ENCODE measurements around the gene PDE9A.

The PDE9A gene

DNA sequence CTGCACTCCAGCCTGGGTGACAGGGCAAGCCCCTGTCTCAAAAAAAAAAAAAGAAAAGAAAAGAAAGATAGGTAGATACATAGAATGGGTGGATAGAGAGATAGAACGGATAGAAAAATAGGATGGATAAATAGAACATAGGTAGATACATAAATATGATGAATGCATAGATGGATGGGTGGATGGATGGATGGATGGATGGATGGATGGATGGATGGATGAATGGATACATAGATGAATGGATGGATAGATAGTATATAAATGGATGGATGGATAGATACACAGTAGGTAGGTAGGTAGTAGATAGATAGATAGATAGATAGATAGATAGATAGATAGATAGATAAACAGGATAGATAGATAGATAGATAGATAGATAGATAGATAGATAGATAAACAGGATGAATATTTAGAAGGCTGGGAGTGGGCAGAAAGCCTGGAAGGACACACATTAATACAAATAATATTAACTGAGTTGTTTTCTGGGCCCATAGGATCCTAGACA lies 87.0 kb downstream of the PDE9A start:
- Histone ChIP-seq H3K4me3 (no peak overlapping the region), H3K9ac (no peak overlapping the region), H3K4me2 (no peak overlapping the region), H3K9me3 (replicated peaks in 1 of 11) (no peaks in the 10 kb centered on the region), H3K27me3 (peaks cover 0 to 9% (median 0%) of the 10 kb centered on the region in 11 experiments; a peak in 4 of 22 replicates), H3K36me3 (no peaks in the 10 kb centered on the region), H4K20me1 (no peaks in the 10 kb centered on the region), H3K27ac (no peak overlapping the region), H3K4me1 (peaks cover 31 to 68% (median 53%) of the 10 kb centered on the region in 10 experiments)
- TF ChIP-seq Cebpa-rat (IDR thresholded peaks at IDR 0.05), result no peak

- peaks cover 0 to 9% (median 0%) of the 10 kb centered on the region in 11 experiments; a peak in 4 of 22 replicates for H3K27me3 ChIP-seq
- TF ChIP-seq Cebpa-rat (IDR thresholded peaks at IDR 0.05), result no peak
- H3K27ac ChIP-seq, result peak overlapping the region in 1 of 11 experiments; percentile 16; a peak in 1 of 22 replicates
- H3K4me1 ChIP-seq, result peaks cover 36 to 68% (median 53%) of the 10 kb centered on the region in 10 experiments
- no peaks in the 10 kb centered on the region for H3K9me3 ChIP-seq (replicated peaks in 1 of 11)
- no peaks in the 10 kb centered on the region for H4K20me1 ChIP-seq
- no peak overlapping the region for H3K9ac ChIP-seq
- no peaks in the 10 kb centered on the region for H3K36me3 ChIP-seq
- no peak overlapping the region for H3K4me2 ChIP-seq
- no peak overlapping the region for H3K4me3 ChIP-seq
Measured at GRCh38 chr21:42741066-42741465, 87.6 kb downstream of the PDE9A start.

GRCh38 chr21:42744520-42745445 lies 91.4 kb downstream of the PDE9A start:
- Histone ChIP-seq H3K9me3 (replicated peaks in 1 of 11) (no peaks in the 10 kb centered on the region), H3K4me2 (peak overlapping the region; percentile 82 to 98 (median 89)), H3K27me3 (peaks cover 0 to 9% (median 0%) of the 10 kb centered on the region in 11 experiments; a peak in 4 of 22 replicates), H3K27ac (peak overlapping the region in 9 of 11 experiments; percentile 87 to 97 (median 94); a peak in 16 of 22 replicates), H4K20me1 (no peaks in the 10 kb centered on the region), H3K4me3 (no peak overlapping the region; a peak in 1 of 20 replicates), H3K36me3 (no peaks in the 10 kb centered on the region), H3K9ac (peak overlapping the region in 3 of 11 experiments; percentile 71 to 83 (median 77); a peak in 5 of 22 replicates), H3K4me1 (peaks cover 42 to 69% (median 58%) of the 10 kb centered on the region in 10 experiments)
- no peak for TF ChIP-seq Cebpa-rat (IDR thresholded peaks at IDR 0.05)

GRCh38 chr21:42745511-42746239 lies 92.3 kb downstream of the PDE9A start:
- peak overlapping the region; percentile 82 to 98 (median 89) for H3K4me2 ChIP-seq
- no peak overlapping the region; a peak in 1 of 20 replicates for H3K4me3 ChIP-seq
- no peak for TF ChIP-seq Cebpa-rat (IDR thresholded peaks at IDR 0.05)
- H3K9me3 ChIP-seq (replicated peaks in 1 of 11), result no peaks in the 10 kb centered on the region
- peaks cover 0 to 9% (median 0%) of the 10 kb centered on the region in 11 experiments; a peak in 4 of 22 replicates for H3K27me3 ChIP-seq
- no peaks in the 10 kb centered on the region for H4K20me1 ChIP-seq
- no peaks in the 10 kb centered on the region for H3K36me3 ChIP-seq
- H3K4me1 ChIP-seq, result peaks cover 42 to 74% (median 62%) of the 10 kb centered on the region in 10 experiments
- H3K27ac ChIP-seq, result peak overlapping the region; percentile 87 to 97 (median 92); a peak in 21 of 22 replicates
- H3K9ac ChIP-seq, result peak overlapping the region in 9 of 11 experiments; percentile 67 to 84 (median 77); a peak in 16 of 22 replicates

- no peaks in the 10 kb centered on the region for H3K36me3 ChIP-seq
- H3K27ac ChIP-seq, result peak overlapping the region; percentile 87 to 97 (median 92); a peak in 21 of 22 replicates
- H3K27me3 ChIP-seq, result peaks cover 0 to 9% (median 0%) of the 10 kb centered on the region in 11 experiments; a peak in 4 of 22 replicates
- peak overlapping the region in 10 of 11 experiments; percentile 67 to 84 (median 77); a peak in 20 of 22 replicates for H3K9ac ChIP-seq
- H4K20me1 ChIP-seq, result no peaks in the 10 kb centered on the region
- H3K4me3 ChIP-seq, result peak overlapping the region in 1 of 10 experiments; percentile 17; a peak in 2 of 20 replicates
- H3K9me3 ChIP-seq (replicated peaks in 1 of 11), result no peaks in the 10 kb centered on the region
- H3K4me2 ChIP-seq, result peak overlapping the region; percentile 82 to 98 (median 89)
- H3K4me1 ChIP-seq, result peaks cover 42 to 74% (median 62%) of the 10 kb centered on the region in 10 experiments
- no peak for TF ChIP-seq Cebpa-rat (IDR thresholded peaks at IDR 0.05)
Measured at GRCh38 chr21:42746240-42746592, 92.8 kb downstream of the PDE9A start.

GRCh38 chr21:42746593-42747275 lies 93.3 kb downstream of the PDE9A start:
- H3K27me3 ChIP-seq, result peaks cover 0 to 9% (median 0%) of the 10 kb centered on the region in 11 experiments; a peak in 4 of 22 replicates
- H3K4me3 ChIP-seq, result peak overlapping the region in 9 of 10 experiments; percentile 2 to 24 (median 14); a peak in 12 of 20 replicates
- no peaks in the 10 kb centered on the region for H4K20me1 ChIP-seq
- H3K4me1 ChIP-seq, result peaks cover 42 to 74% (median 62%) of the 10 kb centered on the region in 10 experiments
- peak overlapping the region; percentile 82 to 98 (median 89) for H3K4me2 ChIP-seq
- no peaks in the 10 kb centered on the region for H3K36me3 ChIP-seq
- no peaks in the 10 kb centered on the region for H3K9me3 ChIP-seq (replicated peaks in 1 of 11)
- peak in 10 of 11 experiments; percentile 22 to 93 (median 82); a peak in 15 of 22 replicates for TF ChIP-seq Cebpa-rat (IDR thresholded peaks at IDR 0.05)
- peak overlapping the region; percentile 87 to 97 (median 92) for H3K27ac ChIP-seq
- peak overlapping the region; percentile 67 to 84 (median 77) for H3K9ac ChIP-seq

- H3K9me3 ChIP-seq (replicated peaks in 1 of 11), result no peaks in the 10 kb centered on the region
- H4K20me1 ChIP-seq, result no peaks in the 10 kb centered on the region
- peaks cover 42 to 74% (median 62%) of the 10 kb centered on the region in 10 experiments for H3K4me1 ChIP-seq
- peaks cover 0 to 9% (median 0%) of the 10 kb centered on the region in 11 experiments; a peak in 4 of 22 replicates for H3K27me3 ChIP-seq
- H3K27ac ChIP-seq, result peak overlapping the region; percentile 87 to 97 (median 92)
- peak overlapping the region; percentile 67 to 84 (median 77) for H3K9ac ChIP-seq
- H3K4me3 ChIP-seq, result peak overlapping the region in 7 of 10 experiments; percentile 0 to 17 (median 12); a peak in 7 of 20 replicates
- TF ChIP-seq Cebpa-rat (IDR thresholded peaks at IDR 0.05), result peak in 1 of 11 experiments; percentile 5; a peak in 5 of 22 replicates
- H3K4me2 ChIP-seq, result peak overlapping the region; percentile 82 to 98 (median 89)
- H3K36me3 ChIP-seq, result no peaks in the 10 kb centered on the region
Measured at GRCh38 chr21:42747276-42747701, 93.9 kb downstream of the PDE9A start.

Data from BLaER1 treated with 17β-estradiol and CSF1 and Interleukin-3, amounts not matched to agents 10 nM and 100 nM (cell line).